ENCODE measurements around the gene KDELR3.

DNA sequence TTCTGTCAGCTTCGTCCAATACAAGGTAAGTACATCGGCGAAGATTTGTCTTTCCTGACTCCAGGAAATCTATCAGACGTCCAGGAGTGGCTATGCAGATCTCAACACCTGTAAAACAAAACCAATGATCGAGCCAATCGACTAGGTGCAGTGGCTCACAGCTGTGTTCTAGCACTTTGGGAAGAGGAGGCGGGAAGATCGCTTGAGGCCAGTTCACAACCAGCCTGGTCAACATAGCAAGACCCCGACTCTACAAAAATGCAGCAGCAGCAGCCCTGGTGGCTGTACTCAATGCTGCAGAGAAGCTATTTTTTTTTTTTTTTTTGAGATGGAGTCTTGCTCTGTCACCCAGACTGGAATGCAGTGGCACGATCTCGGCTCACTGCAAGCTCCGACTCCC is 27.0 kb downstream of the KDELR3 start:
- no peak for TF ChIP-seq CTCF (conservative IDR thresholded peaks at IDR 0.05 in 1 of 2, IDR thresholded peaks at IDR 0.05 in 1 of 2; ENCODE audit: low read depth in 1 of 2, low read length in 2 of 2)
- TF ChIP-seq EZH2 (IDR thresholded peaks at IDR 0.05; ENCODE audit: low read length, missing control alignments): no peak

All from fibroblast of lung (primary cell).